ENCODE measurements around the gene DTX3. TPM values are rescaled to one million over a fixed set of nuclear protein-coding genes. Genes with fewer than 3 reads are reported as not detected.
A peak's percentile ranks its signal among the peaks of the same experiment; 100 is the strongest.

The DTX3 gene
- total RNA-seq, 1 donor from 2014 or later: 83.0 TPM

DNA sequence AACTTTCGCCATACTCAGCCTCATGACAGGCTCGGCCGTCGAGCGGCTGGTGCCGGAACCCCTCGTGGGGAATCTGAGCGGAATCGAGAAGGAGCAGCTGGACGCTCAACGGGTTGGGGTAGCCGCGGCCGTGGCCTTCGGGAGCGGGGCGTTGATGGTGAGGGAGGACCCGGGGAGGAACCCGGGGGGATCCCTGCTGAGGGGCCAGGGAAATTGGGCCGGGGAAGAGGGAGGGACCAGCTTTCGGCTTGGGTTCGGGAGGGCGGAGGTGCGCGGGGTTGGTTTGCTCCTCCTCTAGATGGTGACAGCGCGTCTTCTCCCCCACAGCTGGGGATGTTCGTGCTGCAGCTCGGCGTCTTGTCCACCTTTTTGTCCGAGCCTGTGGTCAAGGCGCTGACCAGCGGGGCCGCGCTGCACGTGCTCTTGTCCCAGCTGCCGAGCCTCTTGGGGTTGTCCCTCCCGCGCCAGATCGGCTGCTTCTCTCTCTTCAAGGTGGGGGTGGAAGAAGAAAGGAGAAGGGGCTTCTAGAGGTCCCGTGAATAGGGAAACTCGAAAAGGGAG is 16.4 kb downstream of the DTX3 start:
- H3K27me3 Mint-ChIP-seq: peaks cover 100% of the 10 kb centered on the region
- H3K4me1 Mint-ChIP-seq (ENCODE audit: low read depth): peaks cover 11% of the 10 kb centered on the region
- no peaks in the 10 kb centered on the region for H3K9me3 Mint-ChIP-seq (ENCODE audit: low read depth)
- peaks cover 7% of the 10 kb centered on the region for H3K36me3 Mint-ChIP-seq (ENCODE audit: insufficient read depth)
- H3K27ac Mint-ChIP-seq: no peak overlapping the region
- DNase-seq (ENCODE audit: low spot score, unreplicated experiment): no peak
- H3K4me3 Mint-ChIP-seq (ENCODE audit: low read depth): peak overlapping the region; percentile 66
- TF ChIP-seq, protein P1, sequence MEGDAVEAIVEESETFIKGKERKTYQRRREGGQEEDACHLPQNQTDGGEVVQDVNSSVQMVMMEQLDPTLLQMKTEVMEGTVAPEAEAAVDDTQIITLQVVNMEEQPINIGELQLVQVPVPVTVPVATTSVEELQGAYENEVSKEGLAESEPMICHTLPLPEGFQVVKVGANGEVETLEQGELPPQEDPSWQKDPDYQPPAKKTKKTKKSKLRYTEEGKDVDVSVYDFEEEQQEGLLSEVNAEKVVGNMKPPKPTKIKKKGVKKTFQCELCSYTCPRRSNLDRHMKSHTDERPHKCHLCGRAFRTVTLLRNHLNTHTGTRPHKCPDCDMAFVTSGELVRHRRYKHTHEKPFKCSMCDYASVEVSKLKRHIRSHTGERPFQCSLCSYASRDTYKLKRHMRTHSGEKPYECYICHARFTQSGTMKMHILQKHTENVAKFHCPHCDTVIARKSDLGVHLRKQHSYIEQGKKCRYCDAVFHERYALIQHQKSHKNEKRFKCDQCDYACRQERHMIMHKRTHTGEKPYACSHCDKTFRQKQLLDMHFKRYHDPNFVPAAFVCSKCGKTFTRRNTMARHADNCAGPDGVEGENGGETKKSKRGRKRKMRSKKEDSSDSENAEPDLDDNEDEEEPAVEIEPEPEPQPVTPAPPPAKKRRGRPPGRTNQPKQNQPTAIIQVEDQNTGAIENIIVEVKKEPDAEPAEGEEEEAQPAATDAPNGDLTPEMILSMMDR (IDR thresholded peaks at IDR 0.05; ENCODE audit: unreplicated experiment): no peak

DNA sequence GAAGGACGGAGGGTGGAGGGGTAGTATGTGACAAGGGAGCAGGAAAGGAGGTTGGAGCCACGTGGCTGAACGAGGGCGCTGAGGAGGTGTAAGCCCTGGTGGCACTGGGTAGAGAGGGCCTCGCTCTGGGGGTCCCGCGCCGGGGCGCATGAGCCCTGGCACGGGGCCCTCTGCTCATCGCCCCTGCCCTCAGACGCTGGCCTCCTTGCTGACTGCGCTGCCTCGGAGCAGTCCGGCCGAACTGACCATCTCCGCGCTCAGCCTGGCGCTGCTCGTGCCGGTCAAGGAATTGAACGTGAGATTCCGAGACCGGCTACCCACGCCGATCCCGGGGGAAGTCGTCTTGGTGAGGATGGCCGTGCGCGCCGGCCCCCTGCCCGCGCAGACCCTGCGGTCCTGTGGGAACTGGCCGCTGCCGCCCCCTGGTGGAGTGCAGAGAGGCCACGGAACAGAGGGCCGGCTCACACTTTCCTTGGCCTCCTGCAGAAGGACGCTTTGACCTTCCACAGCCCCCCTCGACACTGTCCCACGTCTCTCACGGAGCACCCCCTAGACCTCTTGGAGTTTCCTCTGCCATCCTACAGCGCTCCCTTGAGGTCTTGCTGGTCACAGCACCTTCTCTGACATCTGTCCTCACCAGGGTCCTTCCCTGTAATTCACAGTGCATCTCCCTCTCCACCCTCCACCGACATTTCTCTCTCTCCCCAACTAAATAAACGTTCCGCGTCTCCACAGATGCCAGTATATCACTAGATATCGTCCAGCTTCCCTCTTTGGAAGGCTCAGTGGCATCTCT is 17.1 kb downstream of the DTX3 start:
- no peaks in the 10 kb centered on the region for H3K9me3 Mint-ChIP-seq (ENCODE audit: low read depth)
- peaks cover 11% of the 10 kb centered on the region for H3K4me1 Mint-ChIP-seq (ENCODE audit: low read depth)
- TF ChIP-seq, protein P1 (IDR thresholded peaks at IDR 0.05; ENCODE audit: unreplicated experiment): peak; percentile 91
- DNase-seq (ENCODE audit: low spot score, unreplicated experiment): peak; percentile 67
- H3K27ac Mint-ChIP-seq: no peak overlapping the region
- H3K36me3 Mint-ChIP-seq (ENCODE audit: insufficient read depth): peaks cover 5% of the 10 kb centered on the region
- H3K4me3 Mint-ChIP-seq (ENCODE audit: low read depth): peak overlapping the region; percentile 66
- H3K27me3 Mint-ChIP-seq: peaks cover 100% of the 10 kb centered on the region

DNA sequence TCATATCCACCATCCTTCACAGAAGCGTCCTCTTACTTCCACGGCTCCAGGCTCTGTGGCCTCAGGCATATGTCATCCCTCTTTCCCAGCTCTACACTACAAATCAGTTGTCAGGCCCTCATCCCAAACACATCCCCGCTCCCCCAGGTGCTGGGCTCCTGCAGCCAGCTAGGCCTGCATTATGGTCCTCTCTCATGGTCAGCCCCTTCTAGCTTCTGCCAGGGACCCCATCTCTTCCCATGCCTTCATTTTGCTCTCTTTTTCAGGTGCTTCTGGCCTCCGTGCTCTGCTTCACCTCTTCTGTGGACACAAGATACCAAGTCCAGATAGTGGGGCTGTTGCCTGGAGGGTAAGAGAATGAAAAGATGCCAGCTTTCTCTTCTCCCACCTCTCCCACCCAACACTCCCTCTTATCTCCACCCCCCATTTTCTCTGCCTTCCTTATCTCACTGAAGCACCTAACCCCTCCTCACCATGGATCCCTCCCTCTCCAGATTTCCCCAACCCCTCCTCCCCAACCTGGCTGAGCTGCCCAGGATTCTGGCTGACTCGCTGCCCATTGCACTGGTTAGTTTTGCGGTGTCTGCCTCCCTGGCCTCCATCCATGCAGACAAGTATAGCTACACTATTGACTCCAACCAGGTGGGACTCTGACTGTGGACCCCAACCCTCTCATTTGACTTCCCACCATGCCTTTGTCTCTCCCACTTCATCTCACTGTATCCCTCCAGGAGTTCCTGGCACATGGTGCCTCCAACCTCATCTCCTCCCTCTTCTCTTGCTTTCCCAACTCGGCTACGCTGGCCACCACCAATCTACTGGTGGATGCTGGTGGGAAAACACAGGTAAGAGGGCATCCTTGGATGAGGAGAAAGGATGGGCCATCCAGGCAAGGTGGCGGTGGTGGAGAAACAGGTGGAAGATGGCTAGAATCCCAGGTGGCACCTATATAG is 17.9 kb downstream of the DTX3 start:
- peaks cover 5% of the 10 kb centered on the region for H3K36me3 Mint-ChIP-seq (ENCODE audit: insufficient read depth)
- TF ChIP-seq, protein P1 (IDR thresholded peaks at IDR 0.05; ENCODE audit: unreplicated experiment): no peak
- no peak overlapping the region for H3K4me3 Mint-ChIP-seq (ENCODE audit: low read depth)
- peaks cover 11% of the 10 kb centered on the region for H3K4me1 Mint-ChIP-seq (ENCODE audit: low read depth)
- H3K27me3 Mint-ChIP-seq: peaks cover 96% of the 10 kb centered on the region
- no peak for DNase-seq (ENCODE audit: low spot score, unreplicated experiment)
- no peaks in the 10 kb centered on the region for H3K9me3 Mint-ChIP-seq (ENCODE audit: low read depth)
- H3K27ac Mint-ChIP-seq: no peak overlapping the region

DNA sequence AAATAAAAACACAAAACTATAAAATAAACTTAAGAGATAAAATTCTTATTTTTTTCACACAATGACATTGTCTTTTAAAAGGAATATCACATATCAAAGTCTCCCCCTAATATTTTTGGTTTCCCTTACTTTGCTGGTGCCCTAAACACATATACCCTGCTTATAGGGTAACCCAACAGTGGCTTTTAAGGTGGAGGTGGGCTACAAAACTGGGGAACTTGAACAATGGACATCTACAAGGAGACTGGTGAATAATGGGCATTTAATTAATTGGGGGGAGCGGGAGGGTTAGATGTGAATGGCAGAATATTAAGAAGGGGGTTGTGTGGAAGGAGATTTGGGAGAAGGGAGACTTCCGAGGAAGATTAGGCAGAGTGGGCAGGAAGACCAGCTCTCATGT is 18.8 kb downstream of the DTX3 start:
- Mint-ChIP-seq H3K27ac (no peak overlapping the region), H3K9me3 (ENCODE audit: low read depth) (no peaks in the 10 kb centered on the region), H3K36me3 (ENCODE audit: insufficient read depth) (peaks cover 2% of the 10 kb centered on the region), H3K27me3 (peaks cover 95% of the 10 kb centered on the region), H3K4me1 (ENCODE audit: low read depth) (peaks cover 11% of the 10 kb centered on the region), H3K4me3 (ENCODE audit: low read depth) (no peak overlapping the region)
- TF ChIP-seq, protein P1 (IDR thresholded peaks at IDR 0.05; ENCODE audit: unreplicated experiment): no peak
- DNase-seq (ENCODE audit: low spot score, unreplicated experiment): no peak

DNA sequence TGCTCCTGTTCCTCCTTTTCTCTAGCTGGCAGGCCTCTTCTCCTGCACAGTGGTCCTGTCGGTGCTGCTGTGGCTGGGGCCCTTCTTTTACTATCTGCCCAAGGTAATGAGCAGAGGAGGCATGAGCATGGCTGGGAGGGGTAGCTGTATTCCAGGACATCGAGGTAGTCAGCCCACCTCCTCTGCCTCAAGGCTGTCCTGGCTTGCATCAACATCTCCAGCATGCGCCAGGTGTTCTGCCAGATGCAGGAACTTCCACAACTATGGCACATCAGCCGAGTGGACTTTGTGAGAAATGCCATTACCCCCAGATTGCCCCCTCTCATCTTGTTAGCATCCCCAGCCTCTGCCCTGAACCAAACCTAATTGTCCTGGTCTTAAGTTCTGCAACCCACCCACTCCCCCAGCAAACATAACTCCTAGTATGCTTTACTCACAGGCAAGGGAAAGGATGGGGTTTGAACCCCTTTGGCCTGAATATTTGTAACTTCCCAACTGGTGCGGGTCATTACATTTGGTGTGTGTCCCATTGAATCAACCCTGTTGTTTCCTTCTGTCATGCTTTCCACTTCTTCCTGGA is 19.3 kb downstream of the DTX3 start:
- Mint-ChIP-seq H3K9me3 (ENCODE audit: low read depth) (no peaks in the 10 kb centered on the region), H3K36me3 (ENCODE audit: insufficient read depth) (peaks cover under 1% of the 10 kb centered on the region), H3K27ac (no peak overlapping the region), H3K4me1 (ENCODE audit: low read depth) (peaks cover 11% of the 10 kb centered on the region), H3K4me3 (ENCODE audit: low read depth) (no peak overlapping the region), H3K27me3 (peaks cover 95% of the 10 kb centered on the region)
- DNase-seq (ENCODE audit: low spot score, unreplicated experiment): no peak
- TF ChIP-seq, protein P1 (IDR thresholded peaks at IDR 0.05; ENCODE audit: unreplicated experiment): no peak
